PC-9 (cell line): ENCODE data around the gene LEMD3. TPM values are rescaled to one million over a fixed set of nuclear protein-coding genes. Genes with fewer than 3 reads are reported as not detected.

ENCODE experiments used
- BruUV-seq: library from RNA; stranded (reverse); fragments of 400-500 nt; replicated peaks from 2 replicates; lab custom pipeline; 2021; lab: Mats Ljungman, UMichigan
- CTCF ChIA-PET: fragments of 300-600 bp; sonication (Branson Sonifier 250); formaldehyde crosslinking; loops from one replicate; lab custom pipeline; 2022; ENCODE audit warnings: antibody characterized with exemption; lab: Charles Lee
- POLR2A ChIA-PET: fragments of 300-600 bp; sonication (Branson Sonifier 250); formaldehyde crosslinking; loops from one replicate; lab custom pipeline; 2022; ENCODE audit warnings: antibody characterized with exemption; ENCODE audit not compliant: unreplicated experiment; lab: Charles Lee
- DNase-seq, 2 experiments: peaks; one replicate each; pipeline versions ENCODE4 v3.0.0 to v3.0.0-alpha.2; 2015 to 2022; ENCODE audit warnings: mixed read lengths in 1 of 2
- H2AFZ ChIP-seq: fragments of 200-600 bp; sonication (generic); 2 replicates; pipeline ENCODE4 v1.8.1; 2017; ENCODE audit warnings: antibody characterized with exemption
- H3F3A ChIP-seq: fragments of 200-600 bp; sonication (generic); 2 replicates; pipeline ENCODE4 v1.8.1; 2017; ENCODE audit warnings: antibody characterized with exemption, mild to moderate bottlenecking, low read depth; ENCODE audit not compliant: insufficient read depth
- H3K27ac ChIP-seq: fragments of 200-600 bp; sonication (generic); 2 replicates; pipeline ENCODE4 v1.6.1; 2016; ENCODE audit warnings: mixed run types
- H3K27me3 ChIP-seq: fragments of 200-600 bp; sonication (generic); 2 replicates; pipeline ENCODE4 v1.6.1; 2016; ENCODE audit warnings: low read depth, mixed run types; ENCODE audit not compliant: insufficient read depth
- H3K36me3 ChIP-seq: fragments of 200-600 bp; sonication (generic); 2 replicates; pipeline ENCODE4 v1.6.1; 2016; ENCODE audit warnings: low read depth, mixed run types
- H3K4me1 ChIP-seq: fragments of 200-600 bp; sonication (generic); replicated peaks from 2 replicates; pipeline ENCODE4 v1.6.1; 2016; ENCODE audit warnings: mixed run types; ENCODE audit not compliant: insufficient read depth
- H3K4me2 ChIP-seq: fragments of 200-600 bp; sonication (generic); 2 replicates; pipeline ENCODE4 v1.6.1; 2017; ENCODE audit warnings: mixed run types
- H3K4me3 ChIP-seq: fragments of 200-600 bp; sonication (generic); 2 replicates; pipeline ENCODE4 v1.6.1; 2016; ENCODE audit warnings: mixed run types
- H3K79me2 ChIP-seq: fragments of 200-600 bp; sonication (generic); 2 replicates; pipeline ENCODE4 v1.6.1; 2017; ENCODE audit warnings: low read depth, mixed run types
- H3K9me2 ChIP-seq: fragments of 200-600 bp; sonication (generic); 2 replicates; pipeline ENCODE4 v1.8.1; 2017; ENCODE audit warnings: mild to moderate bottlenecking; ENCODE audit not compliant: insufficient read depth
- H3K9me3 ChIP-seq: fragments of 200-600 bp; sonication (generic); 2 replicates; pipeline ENCODE4 v1.8.1; 2016; ENCODE audit warnings: low read depth; ENCODE audit not compliant: insufficient read depth
- H4K20me1 ChIP-seq: fragments of 200-600 bp; sonication (generic); 2 replicates; pipeline ENCODE4 v1.8.1; 2017; ENCODE audit not compliant: insufficient read depth
- EZH2 ChIP-seq: fragments of 200-600 bp; sonication (generic); IDR thresholded peaks from 2 replicates; pipeline ENCODE4 v1.8.0; 2017; ENCODE audit warnings: antibody characterized with exemption, low read depth
- intact Hi-C: fragments of 100-400 bp; cut with micrococcal nuclease; formaldehyde crosslinking; loops from one replicate; pipeline ENCODE4 v1.10.0; 2022; ENCODE audit not compliant: unreplicated experiment
- total RNA-seq: library from RNA; stranded (reverse); gene quantifications from 2 replicates; pipeline ENCODE4 v1.2.3, GENCODE V29; 2021
- TF ChIP-seq, protein P1 (sequence below): fragments of 200-600 bp; sonication (generic); conservative IDR thresholded peaks from 2 replicates; pipeline ENCODE4 v1.6.1; 2017; ENCODE audit warnings: mixed run types, antibody characterized with exemption, mild to moderate bottlenecking, moderate library complexity

The LEMD3 gene
- total RNA-seq, 1 experiment from 2014 or later, result 24.4 TPM

DNA sequence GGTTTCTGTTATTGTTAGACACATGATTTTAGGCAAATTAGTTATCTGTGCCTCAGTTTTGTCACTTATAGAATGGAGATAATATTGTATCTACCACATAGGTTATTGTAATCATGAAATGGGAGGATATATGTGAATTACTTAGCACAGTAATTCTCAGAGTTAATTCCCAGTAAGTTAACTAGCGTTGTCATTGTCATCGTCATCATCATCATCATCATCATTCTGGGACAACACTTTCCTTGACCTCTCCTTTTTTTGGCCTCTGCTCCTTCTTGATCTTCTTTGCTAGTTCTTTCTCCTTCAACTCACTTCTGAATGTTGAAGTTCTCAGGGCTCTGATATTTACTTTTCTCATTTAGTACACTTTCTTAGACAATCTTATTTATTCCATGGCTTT is 122.9 kb downstream of the LEMD3 start:
- no peaks in the 10 kb centered on the region for H3K9me3 ChIP-seq
- no TSS peak for BruUV-seq

DNA sequence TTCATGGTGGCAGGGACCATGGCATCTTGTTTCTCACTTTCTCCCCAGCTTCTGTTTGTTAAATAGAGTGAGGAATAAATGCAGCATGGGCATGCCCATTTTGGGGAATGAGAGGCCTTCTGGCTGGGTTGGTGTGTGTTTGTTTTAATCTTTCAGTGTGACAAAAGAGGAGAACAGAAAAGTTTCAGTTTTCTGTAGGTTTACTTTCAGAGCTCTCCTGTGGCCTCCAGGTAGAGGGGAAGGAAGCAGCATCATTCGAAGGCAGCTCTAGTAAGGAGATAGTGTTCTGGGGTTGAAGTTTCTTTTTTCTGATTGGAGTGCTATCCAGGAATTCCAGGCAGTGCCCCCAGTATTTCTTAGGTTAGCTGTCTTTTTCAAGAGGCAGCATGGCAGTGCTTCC is 124.4 kb downstream of the LEMD3 start:
- Histone ChIP-seq H3K36me3 (no peaks in the 10 kb centered on the region), H4K20me1 (no peaks in the 10 kb centered on the region), H3K27me3 (no peaks in the 10 kb centered on the region), H2AFZ (no peak overlapping the region), H3K4me1 (no peaks in the 10 kb centered on the region), H3K9me3 (no peaks in the 10 kb centered on the region), H3K4me3 (no peak overlapping the region), H3K9me2 (no peaks in the 10 kb centered on the region), H3F3A (no peaks in the 10 kb centered on the region), H3K27ac (no peak overlapping the region), H3K79me2 (no peaks in the 10 kb centered on the region), H3K4me2 (no peak overlapping the region)
- no peak for DNase-seq
- TF ChIP-seq, protein P1, sequence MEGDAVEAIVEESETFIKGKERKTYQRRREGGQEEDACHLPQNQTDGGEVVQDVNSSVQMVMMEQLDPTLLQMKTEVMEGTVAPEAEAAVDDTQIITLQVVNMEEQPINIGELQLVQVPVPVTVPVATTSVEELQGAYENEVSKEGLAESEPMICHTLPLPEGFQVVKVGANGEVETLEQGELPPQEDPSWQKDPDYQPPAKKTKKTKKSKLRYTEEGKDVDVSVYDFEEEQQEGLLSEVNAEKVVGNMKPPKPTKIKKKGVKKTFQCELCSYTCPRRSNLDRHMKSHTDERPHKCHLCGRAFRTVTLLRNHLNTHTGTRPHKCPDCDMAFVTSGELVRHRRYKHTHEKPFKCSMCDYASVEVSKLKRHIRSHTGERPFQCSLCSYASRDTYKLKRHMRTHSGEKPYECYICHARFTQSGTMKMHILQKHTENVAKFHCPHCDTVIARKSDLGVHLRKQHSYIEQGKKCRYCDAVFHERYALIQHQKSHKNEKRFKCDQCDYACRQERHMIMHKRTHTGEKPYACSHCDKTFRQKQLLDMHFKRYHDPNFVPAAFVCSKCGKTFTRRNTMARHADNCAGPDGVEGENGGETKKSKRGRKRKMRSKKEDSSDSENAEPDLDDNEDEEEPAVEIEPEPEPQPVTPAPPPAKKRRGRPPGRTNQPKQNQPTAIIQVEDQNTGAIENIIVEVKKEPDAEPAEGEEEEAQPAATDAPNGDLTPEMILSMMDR, result no peak
- TF ChIP-seq EZH2, result no peak
- intact Hi-C loops, result no loop called here
- POLR2A ChIA-PET, result no interaction called here
- CTCF ChIA-PET, result no interaction called here
- BruUV-seq, result no TSS peak

More for the DNA sequence above, 122.9 kb downstream of the LEMD3 start:
- CTCF ChIA-PET, result no interaction called here
- no peak overlapping the region for H3K4me2 ChIP-seq
- no peak overlapping the region for H3K27ac ChIP-seq
- H3K79me2 ChIP-seq, result no peaks in the 10 kb centered on the region
- no peaks in the 10 kb centered on the region for H3K4me1 ChIP-seq
- TF ChIP-seq, protein P1, result no peak
- TF ChIP-seq EZH2, result no peak
- no peaks in the 10 kb centered on the region for H4K20me1 ChIP-seq
- intact Hi-C loops, result no loop called here
- H3K4me3 ChIP-seq, result no peak overlapping the region
- H3K27me3 ChIP-seq, result no peaks in the 10 kb centered on the region
- no peak for DNase-seq
- no peak overlapping the region for H2AFZ ChIP-seq
- H3F3A ChIP-seq, result no peaks in the 10 kb centered on the region
- H3K36me3 ChIP-seq, result no peaks in the 10 kb centered on the region
- H3K9me2 ChIP-seq, result no peaks in the 10 kb centered on the region
- POLR2A ChIA-PET, result no interaction called here

DNA sequence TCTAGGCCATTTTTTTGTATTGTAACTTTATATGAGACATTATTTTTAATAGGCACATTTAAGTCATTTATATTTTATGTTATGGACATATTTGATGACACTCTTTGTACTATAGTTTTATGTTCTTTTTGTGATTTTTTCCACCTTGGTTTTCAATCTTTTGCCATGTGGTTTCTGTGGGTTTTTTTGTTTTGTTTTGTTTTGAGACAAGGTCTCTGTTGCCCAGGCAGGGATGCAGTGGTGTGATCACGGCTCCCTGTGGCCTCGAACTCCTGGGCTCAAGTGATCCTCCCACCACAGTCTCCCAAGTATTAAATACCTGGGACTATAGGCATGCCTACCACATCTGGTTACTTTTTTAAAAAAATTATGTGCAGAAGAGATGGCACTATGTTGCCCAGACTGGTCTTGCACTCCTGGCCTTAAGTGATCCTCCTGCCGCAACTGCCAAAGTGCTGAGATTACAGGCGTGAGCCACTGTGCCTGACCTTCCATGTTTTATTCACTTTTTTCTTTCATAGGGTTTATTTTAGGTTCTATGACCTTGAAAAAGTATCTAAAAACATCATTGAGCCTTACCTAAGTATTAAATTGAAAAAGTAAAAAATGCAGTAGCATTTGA is 125.4 kb downstream of the LEMD3 start:
- H3K79me2 ChIP-seq, result no peaks in the 10 kb centered on the region
- POLR2A ChIA-PET, result no interaction called here
- H3K9me3 ChIP-seq, result no peaks in the 10 kb centered on the region
- no TSS peak for BruUV-seq
- DNase-seq, result no peak
- CTCF ChIA-PET, result no interaction called here
- H3F3A ChIP-seq, result no peaks in the 10 kb centered on the region
- H4K20me1 ChIP-seq, result no peaks in the 10 kb centered on the region
- H3K27me3 ChIP-seq, result no peaks in the 10 kb centered on the region
- TF ChIP-seq, protein P1, result no peak
- TF ChIP-seq EZH2, result no peak
- H3K4me1 ChIP-seq, result no peaks in the 10 kb centered on the region
- intact Hi-C loops, result no loop called here
- no peak overlapping the region for H3K4me3 ChIP-seq
- H3K36me3 ChIP-seq, result no peaks in the 10 kb centered on the region
- no peak overlapping the region for H2AFZ ChIP-seq
- H3K27ac ChIP-seq, result no peak overlapping the region
- H3K9me2 ChIP-seq, result no peaks in the 10 kb centered on the region
- no peak overlapping the region for H3K4me2 ChIP-seq
